NK-92 treated with Interleukin-12 subunit alpha and Interleukin-12 subunit beta, amount 100 ng/mL, for 24 hours (cell line): Measurements from ENCODE around the gene ZBTB21.
A peak's percentile ranks its signal among the peaks of the same experiment; 100 is the strongest.
"Not testable (repeated sequence)": the region's sequence is repeated elsewhere in the genome, so short reads cannot be mapped to it uniquely, and the experiment has no call there.

Experiments used
- DNase-seq: peaks from one replicate; lab custom pipeline; 2025; lab: John Stamatoyannopoulos, UW

The ZBTB21 gene

DNA sequence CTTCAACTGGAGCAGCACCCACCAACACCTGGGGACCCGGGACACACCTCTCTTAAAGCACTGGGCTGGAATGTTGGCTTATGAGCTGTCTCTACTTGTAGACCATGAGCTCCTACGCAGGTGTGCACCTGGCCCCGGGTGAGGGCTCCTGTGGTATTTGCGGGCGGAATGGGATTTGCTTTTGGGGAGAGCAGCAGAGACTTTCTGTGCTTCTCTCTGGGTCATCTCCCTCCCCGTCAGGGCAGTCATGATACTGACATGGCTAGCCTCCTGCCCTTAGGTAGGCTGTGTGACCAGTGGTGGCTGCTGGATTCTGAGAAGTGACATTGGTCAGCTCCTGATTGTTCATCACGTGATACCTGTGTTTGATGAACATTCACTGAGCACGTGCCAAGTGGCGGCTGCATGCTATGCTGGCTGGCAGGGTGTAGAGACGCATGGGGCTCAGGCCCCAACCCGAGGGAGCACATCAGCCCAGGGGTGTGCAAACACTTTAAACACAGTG, 9.0 kb upstream of the ZBTB21 start:
- DNase-seq, result no peak

DNA sequence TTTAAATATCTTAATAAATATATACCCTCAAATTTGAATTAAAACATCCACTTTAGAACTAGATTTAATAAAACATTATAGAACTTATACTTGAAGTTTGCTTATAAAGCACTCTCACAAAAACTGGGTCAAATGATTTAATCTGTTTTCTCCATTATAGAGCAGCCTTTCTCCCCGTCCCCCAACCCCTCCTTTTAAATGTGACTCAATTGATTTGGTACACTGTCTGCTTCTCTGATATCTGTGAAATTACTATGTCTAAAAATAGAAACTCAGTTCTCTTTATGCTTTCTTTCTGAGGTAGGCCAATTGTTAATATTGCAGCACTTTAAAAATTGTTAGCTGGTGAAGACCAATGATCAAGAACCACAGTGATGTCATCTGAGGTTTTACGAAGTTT, 6.9 kb upstream of the ZBTB21 start:
- DNase-seq, result no peak

DNA sequence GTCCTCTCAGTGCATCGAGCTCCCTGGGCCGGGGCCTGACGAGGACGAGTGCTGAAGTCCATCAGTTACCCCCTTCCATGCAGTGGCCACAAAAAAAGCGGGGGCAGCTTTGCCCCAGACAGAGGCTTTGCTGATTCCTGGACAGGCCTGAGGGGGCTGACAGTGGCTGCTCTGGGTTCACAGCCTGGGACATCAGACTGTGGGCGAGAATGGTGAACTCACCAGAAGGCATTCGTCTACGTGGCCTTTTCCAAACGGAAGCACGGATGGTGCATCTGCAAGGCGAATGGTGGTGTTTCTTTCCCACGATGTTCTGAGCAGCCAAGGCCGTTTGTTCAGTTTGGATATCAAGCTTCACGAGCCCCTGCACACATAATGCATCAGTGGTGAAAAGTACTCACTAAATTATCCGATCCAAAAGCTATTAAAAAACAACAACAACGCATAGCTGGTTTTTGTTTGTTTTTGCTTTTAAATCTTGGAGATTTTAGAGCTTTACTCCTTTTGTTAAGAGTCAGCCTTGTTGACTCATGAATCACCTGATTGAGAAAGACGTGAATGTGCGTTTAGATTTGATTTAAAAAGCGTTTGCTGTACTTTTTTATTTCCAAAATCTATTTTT, 6.3 kb upstream of the ZBTB21 start:
- DNase-seq, result no peak

DNA sequence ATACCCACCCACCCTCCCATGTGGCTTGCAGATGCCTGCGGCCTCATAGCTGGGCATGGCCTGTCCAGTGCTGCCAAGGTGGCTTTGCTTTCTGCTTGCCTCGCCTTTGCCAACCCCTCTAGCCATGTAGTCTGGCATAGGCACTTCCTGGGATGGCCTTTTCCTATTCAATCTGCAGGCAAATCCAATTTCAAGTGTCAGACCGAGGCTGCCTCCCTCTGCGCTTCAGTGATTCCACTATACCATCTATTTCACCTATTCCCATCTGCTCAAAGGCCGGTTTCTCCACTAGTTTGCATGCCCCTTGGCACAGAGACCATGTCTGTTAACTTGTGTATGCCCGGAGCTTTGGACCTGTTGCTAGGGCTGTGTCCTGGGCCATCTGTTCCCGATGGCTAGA, 3.8 kb upstream of the ZBTB21 start:
- no peak for DNase-seq

DNA sequence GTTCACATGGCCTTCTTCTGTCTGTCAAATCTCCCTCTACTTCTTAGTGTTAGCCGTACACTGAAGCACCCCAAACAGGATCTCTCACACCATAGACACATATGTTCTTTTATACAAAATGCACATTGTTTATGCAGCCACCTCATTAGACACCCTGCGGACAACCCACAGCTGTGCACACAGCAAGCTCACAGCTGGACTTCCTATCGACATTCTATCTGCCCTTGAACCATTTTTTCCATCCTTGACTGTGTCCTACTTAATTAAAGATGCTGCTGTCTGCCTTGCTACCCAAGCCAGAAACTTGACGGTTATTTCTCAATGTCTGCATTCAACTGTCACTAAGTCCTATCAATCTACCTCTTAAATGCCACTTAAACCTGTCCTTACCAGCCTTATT, 3.2 kb upstream of the ZBTB21 start:
- no peak for DNase-seq

DNA sequence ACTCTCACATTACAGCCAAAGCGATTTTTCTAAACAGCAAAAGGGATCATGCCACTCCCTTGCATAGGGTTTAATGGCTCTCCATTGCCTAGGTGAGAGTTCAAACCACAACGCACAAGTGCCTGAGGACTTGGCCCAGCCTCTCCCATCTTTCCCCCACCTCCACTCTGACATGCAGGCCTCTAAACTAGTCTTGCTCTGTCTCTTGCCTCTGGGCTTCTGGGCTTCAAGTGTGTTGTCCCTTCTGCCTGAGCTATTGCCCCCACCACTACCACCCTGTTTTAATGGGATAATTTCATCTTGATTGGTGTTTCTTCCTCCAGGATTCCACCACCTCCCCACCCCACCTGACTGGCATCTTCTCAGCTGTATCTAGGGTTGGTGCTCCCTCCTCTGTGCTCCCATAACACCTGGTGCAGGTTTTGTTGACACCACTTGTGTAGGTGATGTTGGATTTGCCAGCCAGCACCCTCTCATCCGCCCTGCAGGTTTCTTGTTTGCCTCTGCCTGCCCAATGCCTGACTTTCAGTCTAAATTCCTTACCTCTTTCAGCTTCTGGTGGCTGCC, 2.7 kb upstream of the ZBTB21 start:
- no peak for DNase-seq

DNA sequence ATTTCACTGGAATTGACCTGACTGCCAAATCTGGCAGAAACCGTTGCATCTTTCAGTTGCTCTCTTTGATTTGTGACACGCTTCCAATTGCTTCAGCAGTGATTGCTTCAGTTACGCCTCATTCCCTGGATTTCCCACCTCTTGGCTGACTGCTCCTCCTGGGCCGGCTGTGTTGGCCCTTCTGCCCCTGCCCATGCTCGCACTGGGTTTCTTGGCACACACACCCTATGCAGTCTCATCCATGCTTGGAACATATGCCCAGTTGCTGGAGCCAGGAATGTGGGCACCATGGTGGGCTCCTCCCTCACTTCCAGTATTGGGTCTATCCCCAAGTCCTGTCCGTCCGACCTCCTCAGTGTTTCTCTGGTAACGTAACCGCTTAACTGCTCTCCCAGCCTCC, 2.2 kb upstream of the ZBTB21 start:
- DNase-seq, result no peak

DNA sequence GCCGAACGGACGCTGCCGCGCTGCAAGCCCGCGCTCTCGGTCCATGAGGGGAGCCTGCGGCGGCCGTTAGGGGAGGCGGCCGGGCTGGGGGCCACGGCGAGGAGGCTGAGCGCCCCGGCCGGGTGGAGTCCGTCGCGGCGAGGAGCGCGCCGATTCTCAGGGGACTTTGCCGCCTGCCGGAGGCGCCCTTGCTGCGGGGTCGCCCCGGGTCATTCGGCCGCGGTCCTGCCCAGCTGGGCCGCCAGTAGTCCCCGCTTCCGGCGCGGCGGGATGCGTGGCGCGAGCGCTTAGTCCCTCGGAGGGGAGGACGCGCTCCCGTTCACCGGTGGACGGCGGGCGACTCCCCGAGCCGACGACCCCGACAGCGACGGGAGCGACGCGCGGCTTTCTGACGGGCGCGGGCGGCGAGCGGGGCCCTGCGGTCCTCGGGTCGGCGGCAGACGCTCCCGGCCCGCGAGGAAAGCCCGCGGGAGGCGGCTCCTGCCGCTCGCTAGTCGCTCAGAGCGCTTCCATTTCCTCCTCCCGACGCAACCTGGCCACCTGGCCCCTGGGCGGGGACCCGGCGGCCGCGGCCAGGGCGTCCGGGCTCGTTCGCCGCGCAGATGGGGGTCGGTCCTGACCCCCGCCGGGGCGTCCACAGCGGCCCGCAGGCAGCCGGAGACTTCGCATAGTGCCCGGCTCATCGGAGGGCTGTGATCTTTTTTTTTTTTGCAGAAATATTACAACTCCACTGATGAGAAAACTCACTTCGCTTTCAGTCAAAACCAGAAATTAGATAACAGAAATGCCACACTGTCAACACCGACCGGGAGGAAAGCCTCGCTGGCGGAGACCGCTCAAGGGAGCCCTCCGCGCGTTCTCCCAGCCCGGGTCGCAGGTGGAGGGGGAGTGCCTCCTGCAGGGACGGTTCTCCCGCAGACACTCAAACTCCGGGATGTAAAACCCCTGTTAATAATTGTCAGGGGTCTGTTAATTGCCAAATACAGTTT, 641 bp upstream of the ZBTB21 start:
- no peak for DNase-seq

DNA sequence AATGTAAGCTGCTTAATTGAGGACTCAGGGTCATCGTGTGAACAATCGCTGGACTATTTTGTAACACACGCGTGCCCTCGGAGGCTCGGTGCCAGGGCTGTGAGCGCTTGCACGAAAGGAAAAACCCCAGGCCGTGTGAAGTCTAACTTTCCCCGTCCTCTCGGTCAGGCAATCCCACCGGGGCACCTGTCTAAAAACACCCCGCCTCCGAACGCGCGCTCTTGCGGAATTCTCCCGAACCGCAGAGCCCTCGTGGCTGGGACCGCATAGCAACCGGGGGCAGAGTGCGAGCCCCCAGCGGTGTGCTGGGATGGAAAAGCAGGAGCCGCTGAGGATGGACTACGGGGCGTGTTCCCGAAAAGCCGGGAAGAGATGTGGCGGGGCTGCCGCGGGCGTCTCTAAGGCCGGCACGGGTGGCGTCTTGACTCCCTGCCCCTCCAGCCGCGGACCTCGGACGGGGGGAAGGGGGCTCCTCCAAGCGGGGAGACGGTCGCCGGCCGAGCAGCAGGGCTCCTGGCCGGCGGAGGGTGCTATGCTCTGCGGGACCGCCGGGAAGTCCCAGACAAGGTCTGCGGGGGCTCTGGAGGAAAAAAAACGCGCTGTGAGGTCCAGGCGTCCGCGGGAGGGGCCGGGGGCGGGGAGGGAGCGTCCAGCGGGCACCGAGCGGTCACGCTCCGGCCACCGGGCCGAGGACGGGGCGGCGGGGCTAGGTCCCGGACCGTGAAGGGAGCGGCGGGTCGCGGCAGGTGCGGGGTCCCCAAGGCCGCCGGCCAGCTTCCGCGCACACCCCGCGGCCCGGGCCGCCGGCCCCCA, 936 bp downstream of the ZBTB21 start:
- DNase-seq, result peak; percentile 48

DNA sequence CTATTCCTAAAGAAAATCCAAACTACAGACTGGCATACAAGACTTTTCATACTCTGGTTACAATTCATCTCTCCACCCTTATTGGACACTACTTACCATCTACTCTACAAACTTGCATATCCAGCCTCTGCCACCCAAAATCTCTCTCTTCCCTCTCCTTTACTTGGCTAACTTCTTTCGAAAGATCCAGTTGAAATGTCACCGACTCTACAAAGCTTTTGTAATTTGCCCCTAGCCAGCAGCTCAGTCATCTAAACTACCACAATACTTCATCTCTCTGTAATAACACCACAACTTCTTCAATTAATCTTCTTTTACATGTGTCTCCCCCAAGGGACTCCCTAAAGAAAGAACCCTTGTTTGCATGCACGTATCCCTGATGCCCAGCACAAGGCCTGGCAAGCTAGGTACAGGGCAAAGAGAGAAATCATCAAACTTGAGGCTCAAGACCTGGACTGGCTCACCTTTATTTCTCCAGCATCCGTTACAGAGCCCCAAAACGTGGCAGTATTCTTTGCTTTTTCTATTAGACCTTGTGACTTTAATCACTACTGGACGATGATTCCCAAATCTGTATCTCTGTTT, 2.7 kb downstream of the ZBTB21 start:
- no peak for DNase-seq

DNA sequence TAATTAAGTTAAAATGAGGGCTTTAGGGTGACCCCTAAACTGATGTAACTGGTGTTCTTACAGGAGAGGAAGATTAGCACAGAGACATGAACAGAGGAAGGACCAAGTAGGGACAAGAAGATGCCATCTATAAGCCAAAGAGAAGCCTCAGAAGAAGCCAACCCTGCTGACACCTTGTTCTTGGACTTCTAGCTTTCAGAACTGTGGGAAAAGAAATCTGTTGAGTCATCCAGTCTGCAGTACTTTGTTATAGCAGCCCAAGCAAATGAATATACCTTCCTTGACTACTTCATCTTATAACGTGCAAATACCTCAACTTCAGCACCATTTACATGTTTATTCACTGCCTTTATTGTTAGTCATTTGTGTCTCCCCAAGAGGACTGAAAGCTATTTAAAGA, 3.4 kb downstream of the ZBTB21 start:
- no peak for DNase-seq

DNA sequence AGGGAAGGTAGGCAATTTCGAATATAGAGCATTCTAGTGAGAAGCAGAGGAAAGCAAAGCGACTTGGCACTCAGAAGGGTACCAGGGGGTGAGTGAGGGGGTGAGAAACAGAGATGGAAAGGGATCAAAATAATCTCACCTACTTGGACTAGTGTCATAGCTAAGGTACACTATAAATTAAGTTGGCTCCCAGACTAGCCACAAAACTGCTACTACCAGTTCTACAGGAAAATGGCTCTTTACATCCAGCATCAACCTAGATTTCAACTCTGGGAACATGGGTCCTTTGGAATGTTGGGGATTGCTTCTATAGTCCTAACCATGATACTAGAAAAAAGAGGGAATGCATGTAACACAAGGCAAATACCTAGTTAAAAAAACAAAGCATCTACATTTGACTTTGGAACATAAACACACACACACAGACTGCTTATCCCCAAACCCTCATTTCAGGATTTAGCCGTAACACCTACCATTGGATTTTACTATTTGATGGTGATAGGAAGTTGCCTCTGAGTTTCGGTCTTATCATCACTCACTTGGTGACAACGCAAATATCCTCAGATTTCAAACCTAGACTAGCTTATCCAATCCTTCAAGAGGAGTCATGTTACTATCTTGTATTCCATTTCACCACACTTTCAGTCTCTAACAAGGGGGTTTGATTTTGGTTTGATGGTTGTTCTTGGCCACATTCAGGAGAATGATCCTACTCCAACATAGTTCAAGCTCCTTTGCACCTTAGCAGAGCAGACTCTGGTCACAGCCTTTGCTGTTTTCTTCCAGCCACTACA, 5.6 kb downstream of the ZBTB21 start:
- no peak for DNase-seq

DNA sequence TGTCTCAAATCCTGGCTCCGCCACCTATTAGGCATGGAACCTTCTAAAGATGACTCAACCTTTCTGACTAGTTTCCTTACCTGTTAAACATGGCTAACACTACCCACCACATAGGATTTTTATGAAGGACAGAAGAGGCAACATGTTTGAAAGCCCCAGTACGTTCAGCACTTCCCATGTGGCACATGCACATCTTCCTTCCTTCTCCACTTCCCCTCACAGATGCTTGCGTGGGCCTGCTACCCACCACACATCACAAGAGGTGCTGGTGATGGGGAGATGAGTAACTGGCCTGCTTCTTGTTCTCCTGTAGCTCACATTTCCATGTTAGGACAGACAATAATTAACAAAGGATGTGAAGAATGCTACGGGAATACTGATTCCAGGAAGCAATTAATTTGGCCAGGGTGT, 7.1 kb downstream of the ZBTB21 start:
- DNase-seq, result no peak

DNA sequence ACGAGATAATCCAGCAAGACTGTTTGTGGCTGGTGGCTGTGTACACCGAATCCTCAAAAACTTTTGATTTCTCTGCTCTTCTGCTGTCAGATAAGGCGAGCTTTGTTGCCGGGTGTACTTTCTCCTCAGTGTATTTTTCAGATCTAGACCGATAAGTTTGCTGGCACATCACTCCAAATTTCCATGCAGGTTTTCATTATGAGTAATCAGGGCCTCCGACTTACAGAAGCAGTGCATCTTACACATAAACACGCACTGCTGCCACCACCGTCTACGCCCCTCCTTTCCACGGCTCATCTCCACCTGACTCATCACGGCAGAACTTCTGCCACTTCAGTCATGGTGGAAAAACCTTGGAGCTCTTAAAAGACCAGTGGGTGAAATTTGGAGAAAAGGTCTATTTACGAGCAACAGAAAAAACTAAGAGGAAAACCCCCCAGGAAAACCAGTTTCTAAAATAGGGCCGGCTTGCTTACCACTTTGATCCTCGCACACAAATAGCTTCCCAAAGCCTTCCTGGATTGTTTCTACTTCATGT, 7.7 kb downstream of the ZBTB21 start:
- no peak for DNase-seq

DNA sequence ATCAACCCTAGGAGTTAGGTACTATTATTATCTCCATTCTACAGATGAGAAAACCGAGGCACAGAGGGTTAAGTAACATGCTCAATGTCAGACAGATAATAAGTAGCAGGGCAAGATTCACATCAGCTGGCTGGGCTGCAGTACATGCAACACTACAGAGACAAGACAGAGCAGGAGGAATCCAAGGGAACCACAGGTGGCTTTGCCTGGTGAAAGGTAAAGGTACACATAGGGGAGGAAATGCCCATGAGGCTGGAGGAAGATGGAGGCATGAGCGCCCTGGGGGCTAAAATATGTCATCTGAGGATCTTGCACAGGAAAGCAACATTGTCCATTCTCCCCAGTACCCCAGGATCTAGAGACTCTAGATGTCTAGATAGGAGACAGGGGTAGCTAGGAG, 8.4 kb downstream of the ZBTB21 start:
- DNase-seq, result no peak

DNA sequence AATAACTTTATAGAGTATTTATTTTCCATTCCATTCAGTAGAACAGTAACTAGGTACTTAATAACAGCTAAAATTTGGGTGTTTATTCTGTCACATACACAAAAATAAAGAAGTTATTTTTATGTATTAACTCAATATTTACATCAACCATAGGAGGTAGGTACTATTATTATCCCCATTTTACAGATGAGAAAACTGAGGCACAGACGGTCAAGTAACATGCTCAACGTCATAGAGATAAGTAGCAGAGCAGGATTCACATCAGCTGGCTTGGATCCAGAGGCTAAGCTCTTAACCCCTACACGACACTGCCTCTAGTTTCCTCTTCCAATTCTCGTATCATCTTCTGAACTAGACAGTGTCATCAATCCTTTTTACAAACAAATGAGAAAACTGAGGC, 9.3 kb downstream of the ZBTB21 start:
- DNase-seq, result no peak

DNA sequence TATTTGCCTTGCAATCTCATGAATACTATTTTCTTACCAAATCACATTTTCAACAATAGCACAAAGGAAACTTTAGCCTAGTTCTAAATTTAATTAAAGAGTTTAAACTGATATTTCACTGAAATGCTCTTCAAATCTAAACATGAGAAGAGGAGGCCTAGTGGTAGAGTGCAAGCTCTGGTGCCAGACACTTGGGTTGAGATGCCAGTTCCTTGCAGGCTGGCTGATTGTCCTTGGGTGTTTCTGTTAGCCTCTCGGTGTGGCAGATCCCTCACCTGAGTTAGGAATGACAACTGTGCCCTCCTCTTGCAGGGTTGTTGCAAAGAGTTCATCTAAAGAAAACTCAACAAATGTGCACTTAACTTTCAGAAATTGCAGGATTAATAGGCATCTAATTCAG, 12.5 kb downstream of the ZBTB21 start:
- no peak for DNase-seq

DNA sequence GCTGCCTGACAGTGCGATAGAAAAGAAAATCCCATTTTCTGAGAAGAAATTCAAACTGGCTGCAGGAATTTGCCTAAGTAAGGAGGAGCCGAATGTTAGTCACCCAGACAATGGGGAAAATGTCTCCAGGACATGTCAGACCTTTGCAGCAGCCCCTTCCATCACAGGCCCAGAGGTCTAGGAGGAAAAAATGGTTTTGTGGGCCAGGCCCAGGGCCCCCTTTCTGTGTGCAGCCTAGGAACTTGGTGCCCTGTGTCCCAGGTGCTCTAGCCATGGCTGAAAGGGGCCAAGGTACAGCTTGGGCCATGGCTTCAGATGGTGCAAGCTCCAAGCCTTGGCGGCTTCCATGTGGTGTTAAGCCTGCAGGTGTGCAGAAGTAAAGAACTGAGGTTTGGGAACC, 14.6 kb downstream of the ZBTB21 start:
- no peak for DNase-seq

DNA sequence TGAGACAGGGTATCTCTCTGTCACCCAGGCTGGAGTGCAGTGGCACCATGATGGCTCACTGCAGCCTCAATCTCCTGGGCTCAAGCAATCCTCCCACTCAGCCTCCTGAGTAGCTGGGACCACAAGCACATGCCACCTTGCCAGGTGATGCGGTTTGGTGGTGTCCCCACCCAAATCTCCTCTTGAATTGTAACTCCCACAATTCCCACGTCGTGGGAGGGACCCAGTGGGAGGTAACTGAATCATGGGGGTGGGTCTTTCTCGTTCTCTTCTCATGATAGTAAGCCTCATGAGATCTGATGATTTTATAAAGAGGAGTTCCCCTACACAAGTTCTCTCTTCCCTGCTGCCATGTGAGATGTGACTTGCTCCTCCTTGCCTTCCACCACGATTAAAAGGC, 15.5 kb downstream of the ZBTB21 start:
- not testable (repeated sequence) for DNase-seq

DNA sequence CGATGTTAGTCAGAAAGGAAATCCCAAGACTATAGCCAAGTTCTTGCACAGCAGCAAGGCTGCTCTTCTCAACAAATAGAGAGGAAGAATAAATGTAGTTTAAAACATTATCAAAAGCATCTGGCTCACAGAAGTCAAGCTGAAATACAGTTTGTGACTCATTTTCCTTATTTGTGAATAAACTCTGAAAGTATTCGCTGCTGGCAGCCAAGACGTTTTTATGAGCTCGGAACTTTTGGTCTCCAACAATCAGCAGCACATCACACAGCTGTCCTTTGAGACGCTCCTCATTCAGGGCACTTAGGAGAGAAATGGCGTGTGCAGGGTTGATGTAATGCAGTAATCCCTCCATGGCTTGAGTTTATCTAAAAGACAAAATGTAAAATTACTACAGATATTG, 16.4 kb downstream of the ZBTB21 start:
- DNase-seq, result no peak

DNA sequence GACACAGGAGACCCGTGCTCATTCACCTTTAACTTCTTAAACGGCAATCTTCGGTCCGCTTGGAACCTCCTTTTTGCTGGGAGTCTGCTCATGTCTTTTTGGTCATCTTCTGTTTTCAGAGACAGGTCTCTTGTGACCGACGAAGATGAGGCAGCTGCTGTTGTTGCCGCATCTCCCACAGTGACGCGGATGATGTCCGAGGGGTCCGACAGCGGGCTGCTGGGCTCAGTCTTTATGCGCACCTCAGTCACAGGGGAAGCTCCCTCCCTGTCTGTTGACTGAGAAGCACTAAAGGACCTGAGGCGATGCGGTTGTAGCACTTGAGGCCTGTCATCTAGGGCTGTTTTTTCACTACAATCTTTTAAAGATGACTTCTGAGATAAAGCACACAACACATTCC, 17.6 kb downstream of the ZBTB21 start:
- DNase-seq, result no peak
